ENCODE results near the gene OVAAL.

- TF ChIP-seq EZH2 (IDR thresholded peaks at IDR 0.05; ENCODE audit: insufficient read depth, poor library complexity, severe bottlenecking) (no peak), EZH2phosphoT487 (IDR thresholded peaks at IDR 0.05; ENCODE audit: insufficient read depth, low read depth) (no peak)
These were observed 56.9 kb downstream of the OVAAL start for GRCh38 chr1:180615493-180616290.
